Mucosa of rectum (tissue), 2 donors: ENCODE data around the gene TTC17.
"Not testable (repeated sequence)": the region's sequence is repeated elsewhere in the genome, so short reads cannot be mapped to it uniquely, and the experiment has no call there.

Source experiments
- H3K27ac ChIP-seq, 2 donors: one replicate each; pipeline ENCODE4 v1.7.0; 2013; ENCODE audit warnings: inconsistent platforms in 2 of 2, low read depth in 2 of 2, low read length in 2 of 2
- H3K27me3 ChIP-seq, 2 donors: one replicate each; pipeline ENCODE4 v1.7.0; 2013; ENCODE audit warnings: low read length in 2 of 2; ENCODE audit not compliant: control insufficient read depth in 2 of 2, insufficient read depth in 2 of 2
- H3K36me3 ChIP-seq, 2 donors: one replicate each; pipeline ENCODE4 v1.7.0; 2013; ENCODE audit warnings: low read length in 2 of 2; ENCODE audit not compliant: control insufficient read depth in 2 of 2, insufficient read depth in 2 of 2
- H3K4me1 ChIP-seq, 2 donors: one replicate each; pipeline ENCODE4 v1.7.0; 2013; ENCODE audit warnings: low read length in 2 of 2, mild to moderate bottlenecking in 1 of 2; ENCODE audit not compliant: control insufficient read depth in 2 of 2, insufficient read depth in 2 of 2
- H3K4me3 ChIP-seq, 2 donors: one replicate each; pipeline ENCODE4 v1.7.0; 2013; ENCODE audit warnings: low read length in 2 of 2
- H3K9ac ChIP-seq, 2 donors: one replicate each; pipeline ENCODE4 v1.7.0; 2013; ENCODE audit warnings: low read length in 2 of 2, low read depth in 1 of 2, mild to moderate bottlenecking in 1 of 2
- H3K9me3 ChIP-seq, 2 donors: one replicate each; pipeline ENCODE4 v1.7.0; 2013; ENCODE audit warnings: low read length in 2 of 2; ENCODE audit not compliant: control insufficient read depth in 2 of 2
- donor health status: healthy.
- donor health status: Normal muscosa, but diverticular disease.

Gene TTC17, protein sequence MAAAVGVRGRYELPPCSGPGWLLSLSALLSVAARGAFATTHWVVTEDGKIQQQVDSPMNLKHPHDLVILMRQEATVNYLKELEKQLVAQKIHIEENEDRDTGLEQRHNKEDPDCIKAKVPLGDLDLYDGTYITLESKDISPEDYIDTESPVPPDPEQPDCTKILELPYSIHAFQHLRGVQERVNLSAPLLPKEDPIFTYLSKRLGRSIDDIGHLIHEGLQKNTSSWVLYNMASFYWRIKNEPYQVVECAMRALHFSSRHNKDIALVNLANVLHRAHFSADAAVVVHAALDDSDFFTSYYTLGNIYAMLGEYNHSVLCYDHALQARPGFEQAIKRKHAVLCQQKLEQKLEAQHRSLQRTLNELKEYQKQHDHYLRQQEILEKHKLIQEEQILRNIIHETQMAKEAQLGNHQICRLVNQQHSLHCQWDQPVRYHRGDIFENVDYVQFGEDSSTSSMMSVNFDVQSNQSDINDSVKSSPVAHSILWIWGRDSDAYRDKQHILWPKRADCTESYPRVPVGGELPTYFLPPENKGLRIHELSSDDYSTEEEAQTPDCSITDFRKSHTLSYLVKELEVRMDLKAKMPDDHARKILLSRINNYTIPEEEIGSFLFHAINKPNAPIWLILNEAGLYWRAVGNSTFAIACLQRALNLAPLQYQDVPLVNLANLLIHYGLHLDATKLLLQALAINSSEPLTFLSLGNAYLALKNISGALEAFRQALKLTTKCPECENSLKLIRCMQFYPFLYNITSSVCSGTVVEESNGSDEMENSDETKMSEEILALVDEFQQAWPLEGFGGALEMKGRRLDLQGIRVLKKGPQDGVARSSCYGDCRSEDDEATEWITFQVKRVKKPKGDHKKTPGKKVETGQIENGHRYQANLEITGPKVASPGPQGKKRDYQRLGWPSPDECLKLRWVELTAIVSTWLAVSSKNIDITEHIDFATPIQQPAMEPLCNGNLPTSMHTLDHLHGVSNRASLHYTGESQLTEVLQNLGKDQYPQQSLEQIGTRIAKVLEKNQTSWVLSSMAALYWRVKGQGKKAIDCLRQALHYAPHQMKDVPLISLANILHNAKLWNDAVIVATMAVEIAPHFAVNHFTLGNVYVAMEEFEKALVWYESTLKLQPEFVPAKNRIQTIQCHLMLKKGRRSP

DNA sequence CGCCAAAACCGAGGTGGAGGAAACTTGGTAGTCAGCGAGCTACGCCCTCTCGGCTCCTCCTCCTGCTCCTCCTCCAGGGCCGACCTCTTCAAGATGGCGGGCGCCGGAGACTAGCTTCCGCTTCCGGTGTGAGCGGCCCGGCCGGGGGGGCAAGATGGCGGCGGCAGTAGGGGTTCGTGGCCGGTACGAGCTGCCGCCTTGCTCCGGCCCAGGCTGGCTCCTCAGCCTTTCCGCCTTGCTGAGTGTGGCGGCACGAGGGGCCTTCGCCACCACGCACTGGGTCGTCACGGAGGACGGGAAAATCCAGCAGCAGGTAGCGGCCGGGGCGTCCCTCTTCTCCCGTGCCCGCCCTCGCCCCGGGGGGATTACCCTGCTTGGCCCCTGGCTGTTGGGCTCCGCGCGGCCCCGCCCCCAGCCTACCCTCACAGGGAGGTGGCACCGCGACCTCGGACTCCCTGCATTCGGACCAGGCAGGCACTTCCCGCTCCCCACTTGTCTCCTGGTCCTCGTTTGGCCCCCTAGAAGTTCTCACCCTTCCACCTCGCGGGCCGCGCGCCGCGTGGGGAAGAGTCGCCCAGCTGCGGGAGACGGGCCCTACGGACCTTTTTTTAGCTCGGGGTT lies at the start of gene TTC17:
Gene TTC17 (plus strand): TSS at position 120 of the 621 bp plus-strand sequence. CDS start 35 bp downstream, at position 155.
- Histone ChIP-seq H3K4me3 (peak within 1 kb of the TSS; percentile 97 to 98), H3K27me3 (no peaks in the 10 kb centered on the region), H3K9ac (peak within 1 kb of the TSS; percentile 85 to 97), H3K36me3 (no peaks in the 10 kb centered on the region), H3K27ac (peak within 1 kb of the TSS; percentile 90), H3K9me3 (no peaks in the 10 kb centered on the region), H3K4me1 (peaks cover 10 to 13% of the 10 kb centered on the region in 2 donors)

DNA sequence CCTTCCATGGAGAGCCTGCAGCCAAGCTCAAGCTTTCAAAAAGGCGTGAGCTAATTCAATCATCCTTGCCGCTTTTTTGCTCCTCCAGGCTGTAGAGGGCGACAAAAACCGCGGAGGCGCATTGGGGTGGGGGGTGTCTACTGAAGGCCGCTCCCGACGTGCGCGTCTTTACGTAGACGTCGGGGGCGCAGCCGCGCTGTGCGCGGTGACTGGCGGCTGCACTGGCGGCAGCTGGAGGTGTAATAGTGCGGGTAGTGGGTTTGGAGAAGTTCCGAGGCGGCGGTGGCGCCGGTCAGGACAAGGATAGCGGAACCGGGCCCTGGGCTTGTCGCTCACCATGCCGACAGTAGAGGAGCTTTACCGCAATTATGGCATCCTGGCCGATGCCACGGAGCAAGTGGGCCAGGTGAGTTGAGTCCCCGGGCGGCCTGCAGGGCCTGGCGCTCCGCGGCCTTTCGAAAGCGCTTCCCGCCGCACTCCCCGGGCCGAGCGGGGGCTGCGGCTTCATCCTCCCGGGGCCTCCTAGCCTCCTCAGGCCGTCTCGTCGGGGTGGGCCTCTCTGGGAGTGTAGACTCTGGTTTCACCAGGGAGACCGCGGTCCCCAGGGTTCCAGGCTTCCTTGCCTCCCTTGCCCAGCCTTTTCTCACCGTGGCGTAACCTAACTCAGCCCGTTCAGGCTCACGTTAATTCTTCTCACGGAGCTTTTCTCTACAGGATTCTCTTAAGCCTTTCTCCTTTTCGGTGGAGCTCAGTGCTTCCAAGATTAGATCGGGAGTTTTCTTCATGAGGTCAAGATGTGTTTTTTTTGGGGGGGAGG lies 46.7 kb upstream of the TTC17 start, which contains the start of gene API5:
Gene API5 (plus strand): TSS at position 206 of the 817 bp plus-strand sequence. CDS start 132 bp downstream, at position 338.
- H3K27ac ChIP-seq, result peak within 1 kb of the TSS; percentile 75 to 84
- peaks cover 0 to 2% of the 10 kb centered on the region in 2 donors for H3K36me3 ChIP-seq
- H3K9ac ChIP-seq, result peak within 1 kb of the TSS; percentile 86 to 89
- peaks cover 11 to 13% of the 10 kb centered on the region in 2 donors for H3K4me1 ChIP-seq
- H3K9me3 ChIP-seq, result no peaks in the 10 kb centered on the region
- H3K27me3 ChIP-seq, result no peaks in the 10 kb centered on the region
- H3K4me3 ChIP-seq, result peak within 1 kb of the TSS; percentile 92 to 94

DNA sequence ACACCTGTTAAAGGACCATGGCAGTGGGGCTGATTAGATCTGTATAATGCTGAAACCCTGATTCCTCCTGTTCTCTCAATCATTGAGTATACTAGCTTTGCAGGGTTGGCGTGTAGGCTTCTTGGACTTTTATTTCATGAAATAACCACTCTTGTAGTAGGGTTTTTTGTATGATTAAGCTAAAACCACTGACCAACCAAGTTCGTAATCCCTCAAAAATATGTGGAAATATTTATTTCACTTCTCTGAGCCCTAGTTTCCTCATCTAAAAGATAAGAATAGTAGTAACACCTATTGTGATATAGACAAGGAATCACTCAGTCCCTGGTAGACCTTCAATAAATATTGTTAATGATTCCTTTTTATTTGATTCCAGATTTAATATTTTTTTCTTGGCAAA lies 42.8 kb upstream of the TTC17 start:
- peaks cover 11 to 13% of the 10 kb centered on the region in 2 donors for H3K4me1 ChIP-seq
- no peak overlapping the region for H3K9ac ChIP-seq

DNA sequence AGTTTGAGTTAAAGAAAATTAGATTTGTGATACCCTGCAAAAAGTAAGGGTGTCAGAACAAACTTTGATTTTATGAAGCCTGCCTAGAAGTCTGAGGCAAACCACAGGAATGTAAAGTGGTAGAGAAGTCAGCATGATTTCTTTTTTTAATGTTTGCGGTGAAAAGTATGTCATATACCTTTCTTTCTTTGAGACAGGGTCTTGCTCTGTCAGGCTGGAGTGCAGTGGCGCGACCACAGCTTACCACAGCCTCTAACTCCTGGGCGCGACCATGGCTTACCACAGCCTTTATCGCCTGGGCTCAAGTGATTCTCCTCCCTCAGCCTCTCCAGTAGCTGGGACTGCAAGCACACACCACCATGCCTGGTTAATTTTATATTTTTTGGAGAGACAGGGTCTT lies 42.3 kb upstream of the TTC17 start:
- Histone ChIP-seq H3K9ac (no peak overlapping the region), H3K4me1 (peaks cover 9 to 11% of the 10 kb centered on the region in 2 donors)

More for the DNA sequence above, 42.8 kb upstream of the TTC17 start:
- no peak overlapping the region for H3K27ac ChIP-seq
- H3K27me3 ChIP-seq, result no peaks in the 10 kb centered on the region
- H3K4me3 ChIP-seq, result no peak overlapping the region
- H3K9me3 ChIP-seq, result no peaks in the 10 kb centered on the region
- peaks cover 10 to 14% of the 10 kb centered on the region in 2 donors for H3K36me3 ChIP-seq

DNA sequence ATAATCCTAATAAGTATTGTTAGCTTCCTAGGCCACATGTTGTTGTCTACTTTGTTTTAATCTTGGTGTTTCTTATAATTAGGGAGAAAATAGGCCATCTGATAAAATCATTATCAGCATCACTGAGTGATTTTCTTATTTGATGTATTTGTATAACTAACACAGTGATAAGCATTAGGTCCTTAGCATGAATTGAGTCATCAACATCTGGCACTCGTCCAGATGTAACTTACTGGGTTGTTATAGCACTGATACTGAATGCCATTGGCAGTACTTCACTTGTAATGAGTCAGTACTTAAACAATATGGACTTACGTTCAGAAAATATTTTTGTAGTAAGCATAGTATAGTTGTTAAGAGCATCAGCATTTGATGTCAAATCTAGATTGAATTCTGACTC lies 30.7 kb upstream of the TTC17 start:
- Histone ChIP-seq H3K36me3 (peaks cover 79 to 88% of the 10 kb centered on the region in 2 donors), H3K9me3 (no peaks in the 10 kb centered on the region), H3K27ac (no peak overlapping the region), H3K4me1 (no peaks in the 10 kb centered on the region), H3K27me3 (no peaks in the 10 kb centered on the region), H3K4me3 (no peak overlapping the region), H3K9ac (no peak overlapping the region)

More for the DNA sequence above, 42.3 kb upstream of the TTC17 start:
- H3K9me3 ChIP-seq, result no peaks in the 10 kb centered on the region
- peaks cover 14 to 17% of the 10 kb centered on the region in 2 donors for H3K36me3 ChIP-seq
- H3K4me3 ChIP-seq, result no peak overlapping the region
- H3K27ac ChIP-seq, result no peak overlapping the region
- no peaks in the 10 kb centered on the region for H3K27me3 ChIP-seq

GRCh38 chr11:43328482-43328881 lies 30.2 kb upstream of the TTC17 start:
- Histone ChIP-seq H3K4me1 (no peaks in the 10 kb centered on the region), H3K9me3 (no peaks in the 10 kb centered on the region), H3K36me3 (peaks cover 78 to 85% of the 10 kb centered on the region in 2 donors), H3K27me3 (no peaks in the 10 kb centered on the region), H3K9ac (no peak overlapping the region), H3K27ac (no peak overlapping the region), H3K4me3 (no peak overlapping the region)

GRCh38 chr11:43341159-43341558 lies 17.6 kb upstream of the TTC17 start:
- Histone ChIP-seq H3K27me3 (no peaks in the 10 kb centered on the region), H3K4me1 (no peaks in the 10 kb centered on the region), H3K36me3 (peaks cover 30 to 33% of the 10 kb centered on the region in 2 donors), H3K27ac (no peak overlapping the region), H3K9me3 (no peaks in the 10 kb centered on the region), H3K9ac (no peak overlapping the region), H3K4me3 (no peak overlapping the region)

DNA sequence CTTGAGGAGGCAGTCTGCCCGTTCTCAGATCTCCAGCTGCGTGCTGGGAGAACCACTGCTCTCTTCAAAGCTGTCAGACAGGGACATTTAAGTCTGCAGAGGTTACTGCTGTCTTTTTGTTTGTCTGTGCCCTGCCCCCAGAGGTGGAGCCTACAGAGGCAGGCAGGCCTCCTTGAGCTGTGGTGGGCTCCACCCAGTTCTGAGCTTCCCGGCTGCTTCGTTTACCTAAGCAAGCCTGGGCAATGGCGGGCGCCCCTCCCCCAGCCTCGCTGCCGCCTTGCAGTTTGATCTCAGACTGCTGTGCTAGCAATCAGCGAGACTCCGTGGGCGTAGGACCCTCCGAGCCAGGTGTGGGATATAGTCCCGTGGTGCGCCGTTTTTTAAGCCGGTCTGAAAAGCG lies 7.3 kb upstream of the TTC17 start:
- not testable (repeated sequence) for H3K27ac ChIP-seq, H3K9me3 ChIP-seq, H3K27me3 ChIP-seq, H3K9ac ChIP-seq, H3K4me1 ChIP-seq, H3K36me3 ChIP-seq, H3K4me3 ChIP-seq

- no peaks in the 10 kb centered on the region for H3K9me3 ChIP-seq
- peaks cover under 1 to 3% of the 10 kb centered on the region in 2 donors for H3K4me1 ChIP-seq
- H3K27me3 ChIP-seq, result no peaks in the 10 kb centered on the region
- no peaks in the 10 kb centered on the region for H3K36me3 ChIP-seq
- H3K27ac ChIP-seq, result no peak overlapping the region
- no peak overlapping the region for H3K9ac ChIP-seq
- no peak overlapping the region for H3K4me3 ChIP-seq
These were observed 4.4 kb upstream of the TTC17 start for GRCh38 chr11:43354311-43354710.
